ENCODE measurements around the gene IFITM2.

Gene IFITM2

DNA sequence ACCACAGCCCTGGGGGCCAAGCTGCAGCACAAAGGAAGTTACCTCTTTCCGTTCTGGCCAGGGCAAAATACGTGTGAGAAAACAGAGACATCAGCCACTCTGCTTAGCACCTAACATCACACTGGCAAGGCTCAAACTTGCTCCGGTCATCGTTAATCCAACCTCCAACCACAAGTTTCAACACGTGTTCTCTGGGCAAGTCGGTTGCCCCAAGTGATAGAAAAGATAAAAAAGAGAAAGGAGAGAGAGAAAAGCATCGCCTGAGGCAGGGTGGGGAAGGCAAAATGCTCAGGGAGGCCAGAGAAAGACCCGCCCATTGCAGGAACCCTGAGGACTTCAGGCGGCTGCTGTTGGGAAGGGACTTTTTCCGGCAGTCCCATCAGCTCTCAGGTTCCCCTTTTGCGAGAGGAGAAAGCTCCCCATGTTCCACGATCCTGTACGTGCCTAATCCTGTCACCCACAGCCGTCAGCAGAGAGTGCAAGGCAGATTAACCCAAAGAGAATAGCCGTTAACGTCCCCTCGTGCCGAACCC lies 43.2 kb downstream of the IFITM2 start:
- peaks cover 11% of the 10 kb centered on the region; the same call in 1 of the 2 replicates for H3K79me2 ChIP-seq (ENCODE audit: insufficient read depth, low read length)
- H3K27me3 ChIP-seq (ENCODE audit: insufficient read depth, low read length, poor library complexity, severe bottlenecking), result no peaks in the 10 kb centered on the region
- peaks cover 26% of the 10 kb centered on the region for H3F3A ChIP-seq (ENCODE audit: low read depth)
- no peak for TF ChIP-seq EZH2phosphoT487 (IDR thresholded peaks at IDR 0.05; ENCODE audit: borderline replicate concordance)
- TF ChIP-seq, protein P1, sequence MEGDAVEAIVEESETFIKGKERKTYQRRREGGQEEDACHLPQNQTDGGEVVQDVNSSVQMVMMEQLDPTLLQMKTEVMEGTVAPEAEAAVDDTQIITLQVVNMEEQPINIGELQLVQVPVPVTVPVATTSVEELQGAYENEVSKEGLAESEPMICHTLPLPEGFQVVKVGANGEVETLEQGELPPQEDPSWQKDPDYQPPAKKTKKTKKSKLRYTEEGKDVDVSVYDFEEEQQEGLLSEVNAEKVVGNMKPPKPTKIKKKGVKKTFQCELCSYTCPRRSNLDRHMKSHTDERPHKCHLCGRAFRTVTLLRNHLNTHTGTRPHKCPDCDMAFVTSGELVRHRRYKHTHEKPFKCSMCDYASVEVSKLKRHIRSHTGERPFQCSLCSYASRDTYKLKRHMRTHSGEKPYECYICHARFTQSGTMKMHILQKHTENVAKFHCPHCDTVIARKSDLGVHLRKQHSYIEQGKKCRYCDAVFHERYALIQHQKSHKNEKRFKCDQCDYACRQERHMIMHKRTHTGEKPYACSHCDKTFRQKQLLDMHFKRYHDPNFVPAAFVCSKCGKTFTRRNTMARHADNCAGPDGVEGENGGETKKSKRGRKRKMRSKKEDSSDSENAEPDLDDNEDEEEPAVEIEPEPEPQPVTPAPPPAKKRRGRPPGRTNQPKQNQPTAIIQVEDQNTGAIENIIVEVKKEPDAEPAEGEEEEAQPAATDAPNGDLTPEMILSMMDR (conservative IDR thresholded peaks at IDR 0.05; ENCODE audit: low read length), result no peak
- H2AFZ ChIP-seq (ENCODE audit: low read length), result no peak overlapping the region
- H3K4me2 ChIP-seq (ENCODE audit: low read depth, low read length, poor library complexity, severe bottlenecking), result peak overlapping the region; percentile 90
- peak overlapping the region; percentile 69 for H3K4me3 ChIP-seq (ENCODE audit: low read length, poor library complexity, severe bottlenecking)
- H3K36me3 ChIP-seq (ENCODE audit: insufficient read depth, low read length), result no peaks in the 10 kb centered on the region
- H4K20me1 ChIP-seq (ENCODE audit: insufficient read depth, low read length, poor library complexity, severe bottlenecking), result no peaks in the 10 kb centered on the region
- no peaks in the 10 kb centered on the region for H3K9me3 ChIP-seq (ENCODE audit: insufficient read depth, low read depth, low read length)
- peak overlapping the region; percentile 96 for H3K9ac ChIP-seq (ENCODE audit: low read depth, low read length, poor library complexity, severe bottlenecking)
- no peaks in the 10 kb centered on the region for H3K9me2 ChIP-seq (replicated peaks; ENCODE audit: low read depth, low read length)
- peaks cover 65% of the 10 kb centered on the region for H3K4me1 ChIP-seq (ENCODE audit: insufficient read depth, low read length, poor library complexity, severe bottlenecking)

DNA sequence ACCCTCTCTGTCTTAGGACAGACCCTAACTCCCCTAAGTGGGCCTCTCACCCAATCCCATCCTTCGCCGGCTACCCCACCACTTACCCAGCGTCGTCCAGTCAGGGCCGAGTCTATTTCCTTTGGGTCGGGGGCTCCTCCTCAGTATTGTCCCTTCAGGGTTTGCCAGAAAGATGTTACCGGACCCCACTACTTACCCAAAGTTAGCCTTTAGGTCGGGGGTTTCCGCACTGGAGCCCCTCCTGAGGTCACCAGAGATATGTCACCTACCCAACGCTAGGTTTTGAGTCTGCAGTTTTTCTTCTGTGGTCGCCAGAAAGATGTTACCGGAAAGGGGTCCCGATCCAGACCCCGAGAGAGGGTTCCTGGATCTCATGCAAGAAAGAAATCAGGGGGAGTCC lies 43.8 kb downstream of the IFITM2 start:
- Histone ChIP-seq H3K9ac (ENCODE audit: low read depth, low read length, poor library complexity, severe bottlenecking) (peak overlapping the region; percentile 96), H3K27me3 (ENCODE audit: insufficient read depth, low read length, poor library complexity, severe bottlenecking) (no peaks in the 10 kb centered on the region)

DNA sequence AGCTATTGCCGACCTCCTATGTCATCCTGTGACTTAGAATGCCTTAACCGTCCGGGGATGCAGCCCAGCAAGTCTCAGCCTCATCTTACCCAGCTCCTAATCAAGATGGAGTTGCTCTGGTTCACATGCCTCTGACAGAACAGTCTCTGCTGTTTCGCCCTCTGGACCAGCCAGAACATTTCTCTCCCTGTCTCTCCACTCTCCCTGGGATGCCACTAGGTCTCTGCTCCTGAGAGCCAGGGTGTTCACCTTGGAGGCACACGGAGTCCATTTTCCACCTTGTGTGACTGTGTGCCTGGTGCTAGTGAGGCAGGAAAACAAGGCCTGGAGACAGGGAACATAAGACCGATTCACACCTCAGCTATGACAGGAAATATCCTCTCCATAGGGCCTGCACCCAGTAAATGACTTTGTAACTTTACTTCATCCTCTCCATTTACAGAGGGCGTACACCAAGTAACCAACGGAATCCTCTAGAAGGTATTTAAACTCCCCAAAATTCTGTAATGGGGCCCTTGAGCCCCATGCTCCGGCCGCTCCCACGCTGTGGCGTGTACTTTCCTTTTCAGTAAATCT lies 44.9 kb downstream of the IFITM2 start:
- H3K36me3 ChIP-seq (ENCODE audit: insufficient read depth, low read length), result no peaks in the 10 kb centered on the region
- H3K4me1 ChIP-seq (ENCODE audit: insufficient read depth, low read length, poor library complexity, severe bottlenecking), result peaks cover 68% of the 10 kb centered on the region
- peaks cover 12% of the 10 kb centered on the region; the same call in 1 of the 2 replicates for H3K79me2 ChIP-seq (ENCODE audit: insufficient read depth, low read length)
- H3K4me3 ChIP-seq (ENCODE audit: low read length, poor library complexity, severe bottlenecking), result no peak overlapping the region
- H3K9me3 ChIP-seq (ENCODE audit: insufficient read depth, low read depth, low read length), result no peaks in the 10 kb centered on the region
- H3K4me2 ChIP-seq (ENCODE audit: low read depth, low read length, poor library complexity, severe bottlenecking), result peak overlapping the region; percentile 22
- TF ChIP-seq, protein P1 (conservative IDR thresholded peaks at IDR 0.05; ENCODE audit: low read length), result no peak
- TF ChIP-seq EZH2phosphoT487 (IDR thresholded peaks at IDR 0.05; ENCODE audit: borderline replicate concordance), result no peak
- H3F3A ChIP-seq (ENCODE audit: low read depth), result peaks cover 26% of the 10 kb centered on the region
- H3K9me2 ChIP-seq (replicated peaks; ENCODE audit: low read depth, low read length), result no peaks in the 10 kb centered on the region
- H4K20me1 ChIP-seq (ENCODE audit: insufficient read depth, low read length, poor library complexity, severe bottlenecking), result no peaks in the 10 kb centered on the region
- H3K27me3 ChIP-seq (ENCODE audit: insufficient read depth, low read length, poor library complexity, severe bottlenecking), result no peaks in the 10 kb centered on the region
- H2AFZ ChIP-seq (ENCODE audit: low read length), result no peak overlapping the region
- H3K9ac ChIP-seq (ENCODE audit: low read depth, low read length, poor library complexity, severe bottlenecking), result peak overlapping the region; percentile 96

More for the DNA sequence above, 43.8 kb downstream of the IFITM2 start:
- no peak overlapping the region for H2AFZ ChIP-seq (ENCODE audit: low read length)
- peak overlapping the region; percentile 90 for H3K4me2 ChIP-seq (ENCODE audit: low read depth, low read length, poor library complexity, severe bottlenecking)
- peaks cover 68% of the 10 kb centered on the region for H3K4me1 ChIP-seq (ENCODE audit: insufficient read depth, low read length, poor library complexity, severe bottlenecking)
- H3K36me3 ChIP-seq (ENCODE audit: insufficient read depth, low read length), result no peaks in the 10 kb centered on the region
- H3K9me3 ChIP-seq (ENCODE audit: insufficient read depth, low read depth, low read length), result no peaks in the 10 kb centered on the region
- H3F3A ChIP-seq (ENCODE audit: low read depth), result peaks cover 26% of the 10 kb centered on the region
- H4K20me1 ChIP-seq (ENCODE audit: insufficient read depth, low read length, poor library complexity, severe bottlenecking), result no peaks in the 10 kb centered on the region
- no peak for TF ChIP-seq EZH2phosphoT487 (IDR thresholded peaks at IDR 0.05; ENCODE audit: borderline replicate concordance)
- TF ChIP-seq, protein P1 (conservative IDR thresholded peaks at IDR 0.05; ENCODE audit: low read length), result no peak
- peak overlapping the region; percentile 69 for H3K4me3 ChIP-seq (ENCODE audit: low read length, poor library complexity, severe bottlenecking)
- H3K9me2 ChIP-seq (replicated peaks; ENCODE audit: low read depth, low read length), result no peaks in the 10 kb centered on the region
- H3K79me2 ChIP-seq (ENCODE audit: insufficient read depth, low read length), result peaks cover 12% of the 10 kb centered on the region; the same call in 1 of the 2 replicates
